HEK293T (cell line): ENCODE measurements around the gene EHBP1.

Experiments
- BHLHE40 ChIP-seq: fragments of 450-650 bp; IDR thresholded peaks from 2 replicates; pipeline ENCODE4 v1.6.1; 2016; ENCODE audit warnings: mild to moderate bottlenecking, moderate library complexity, borderline replicate concordance
- ELF4 ChIP-seq: fragments of 450-650 bp; IDR thresholded peaks from 2 replicates; pipeline ENCODE4 v1.6.1; 2017; ENCODE audit warnings: antibody characterized with exemption
- FOXK2 ChIP-seq: fragments of 450-650 bp; IDR thresholded peaks from 2 replicates; pipeline ENCODE4 v1.6.1; 2016; ENCODE audit warnings: mild to moderate bottlenecking
- FOXM1 ChIP-seq: fragments of 450-650 bp; IDR thresholded peaks from 2 replicates; pipeline ENCODE4 v1.6.1; 2017; ENCODE audit warnings: mild to moderate bottlenecking, borderline replicate concordance

DNA sequence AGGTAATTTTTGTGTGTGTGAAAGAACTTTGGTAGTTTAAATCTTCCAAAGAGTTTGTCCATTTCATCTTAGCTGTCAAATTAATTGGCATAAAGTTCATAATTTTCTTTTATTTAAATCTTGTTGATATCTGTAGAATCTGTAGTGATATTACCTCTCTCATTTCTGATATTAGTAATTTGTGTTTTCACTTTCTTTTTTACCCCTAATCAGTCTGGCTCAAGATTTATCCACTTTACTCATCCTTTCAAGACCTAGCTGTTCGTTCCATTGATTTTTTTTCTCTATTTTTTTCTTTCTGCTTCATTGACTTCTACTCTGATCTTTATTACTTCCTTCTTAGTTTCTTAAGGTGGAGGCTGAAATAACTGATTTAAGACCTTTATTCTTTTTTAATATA is 202.6 kb downstream of the EHBP1 start:
- TF ChIP-seq ELF4 (no peak), FOXM1 (no peak), FOXK2 (no peak), BHLHE40 (no peak)
